Omental fat pad (tissue), 4 donors: ENCODE data around the gene METTL24. TPM values are rescaled to one million over a fixed set of nuclear protein-coding genes. Genes with fewer than 3 reads are reported as not detected.
"Not testable (repeated sequence)": the region's sequence is repeated elsewhere in the genome, so short reads cannot be mapped to it uniquely, and the experiment has no call there.

ENCODE experiments used
- ATAC-seq: fragments of 150-250 bp; one replicate; pipeline ENCODE4 v1.9.1; 2016; ENCODE audit warnings: mild to moderate bottlenecking, moderate library complexity; ENCODE audit not compliant: low FRiP score
- DNase-seq: peaks from one replicate; pipeline ENCODE4 v3.0.0-alpha.2; 2019; ENCODE audit warnings: low spot score
- CTCF ChIP-seq, 3 donors: fragments of 450-650 bp; IDR thresholded peaks; one replicate each; pipeline ENCODE4 v1.5.1; 2016 to 2017; ENCODE audit warnings: antibody characterized with exemption in 3 of 3, mild to moderate bottlenecking in 3 of 3, moderate library complexity in 2 of 3
- total RNA-seq, 4 donors: library from RNA; depleted of rRNA; stranded (reverse); fragments of >200 nt; gene quantifications; one replicate each; pipeline ENCODE4 v1.1.0, GENCODE V29; 2016

The METTL24 gene
- total RNA-seq, 4 donors from 2014 or later = 2.4 to 6.9 (median 2.7) TPM

- no peak for TF ChIP-seq CTCF (IDR thresholded peaks at IDR 0.05)
- DNase-seq (no peak), ATAC-seq (no peak)
Observed at GRCh38 chr6:110355022-110355421, 3.1 kb downstream of the METTL24 start.

GRCh38 chr6:110354153-110354552 lies 4.0 kb downstream of the METTL24 start:
- no peak for DNase-seq
- no peak for ATAC-seq
- TF ChIP-seq CTCF (IDR thresholded peaks at IDR 0.05) = no peak

- TF ChIP-seq CTCF (IDR thresholded peaks at IDR 0.05) = no peak
- DNase-seq = no peak
- no peak for ATAC-seq
Observed at GRCh38 chr6:110353457-110354001, 4.6 kb downstream of the METTL24 start.

- ATAC-seq (no peak), DNase-seq (no peak)
- TF ChIP-seq CTCF (IDR thresholded peaks at IDR 0.05) = no peak
Observed at GRCh38 chr6:110352563-110353262, 5.4 kb downstream of the METTL24 start.

GRCh38 chr6:110351986-110352385 lies 6.2 kb downstream of the METTL24 start:
- no peak for ATAC-seq
- TF ChIP-seq CTCF (IDR thresholded peaks at IDR 0.05) = no peak
- DNase-seq = no peak

- no peak for DNase-seq
- no peak for ATAC-seq
- no peak for TF ChIP-seq CTCF (IDR thresholded peaks at IDR 0.05)
Observed at GRCh38 chr6:110351546-110351945, 6.6 kb downstream of the METTL24 start.

GRCh38 chr6:110350593-110350992 lies 7.6 kb downstream of the METTL24 start:
- DNase-seq, ATAC-seq: not testable (repeated sequence)
